Stomach smooth muscle (tissue), 2 donors: Measurements from ENCODE around the gene CCND1.

Source experiments
- H3K27ac ChIP-seq: one replicate; pipeline ENCODE4 v1.7.0; 2013; ENCODE audit warnings: mild to moderate bottlenecking, low read length, inconsistent platforms
- H3K27me3 ChIP-seq, 2 donors: one replicate each; pipeline ENCODE4 v1.7.0; 2013; ENCODE audit warnings: low read length in 2 of 2; ENCODE audit not compliant: insufficient read depth in 2 of 2, control insufficient read depth in 1 of 2
- H3K36me3 ChIP-seq, 2 donors: one replicate each; pipeline ENCODE4 v1.7.0; 2013; ENCODE audit warnings: low read length in 2 of 2; ENCODE audit not compliant: control insufficient read depth in 2 of 2, insufficient read depth in 2 of 2
- H3K4me1 ChIP-seq: one replicate; pipeline ENCODE4 v1.7.0; 2013; ENCODE audit warnings: low read length; ENCODE audit not compliant: control insufficient read depth, insufficient read depth
- H3K4me3 ChIP-seq, 2 donors: one replicate each; pipeline ENCODE4 v1.7.0; 2013; ENCODE audit warnings: low read length in 2 of 2
- H3K9ac ChIP-seq, 2 donors: one replicate each; pipeline ENCODE4 v1.7.0; 2013; ENCODE audit warnings: low read length in 2 of 2, mild to moderate bottlenecking in 1 of 2
- H3K9me3 ChIP-seq, 2 donors: one replicate each; pipeline ENCODE4 v1.7.0; 2013; ENCODE audit warnings: low read length in 2 of 2; ENCODE audit not compliant: control insufficient read depth in 2 of 2
- donor health status: healthy.
- donor health status: Pancreatic carcinoma.

Gene CCND1

GRCh38 chr11:69696749-69697468 is 56.0 kb downstream of the CCND1 start:
- Histone ChIP-seq H3K27me3 (peaks cover 28 to 36% of the 10 kb centered on the region in 2 donors), H3K9ac (no peak overlapping the region), H3K27ac (no peak overlapping the region), H3K4me1 (no peaks in the 10 kb centered on the region), H3K9me3 (no peaks in the 10 kb centered on the region), H3K4me3 (no peak overlapping the region), H3K36me3 (no peaks in the 10 kb centered on the region)

- Histone ChIP-seq H3K36me3 (no peaks in the 10 kb centered on the region), H3K27ac (no peak overlapping the region), H3K4me3 (no peak overlapping the region), H3K4me1 (no peaks in the 10 kb centered on the region), H3K9ac (no peak overlapping the region), H3K27me3 (peaks cover 31 to 38% of the 10 kb centered on the region in 2 donors), H3K9me3 (no peaks in the 10 kb centered on the region)
Measured at GRCh38 chr11:69697469-69697843, 56.5 kb downstream of the CCND1 start.

GRCh38 chr11:69697861-69698260 is 56.9 kb downstream of the CCND1 start:
- H3K9ac ChIP-seq = no peak overlapping the region
- H3K9me3 ChIP-seq = no peaks in the 10 kb centered on the region
- H3K4me1 ChIP-seq = no peaks in the 10 kb centered on the region
- H3K27me3 ChIP-seq = peaks cover 35 to 42% of the 10 kb centered on the region in 2 donors
- no peaks in the 10 kb centered on the region for H3K36me3 ChIP-seq
- H3K4me3 ChIP-seq = no peak overlapping the region
- H3K27ac ChIP-seq = no peak overlapping the region

GRCh38 chr11:69698362-69698761 is 57.4 kb downstream of the CCND1 start:
- no peaks in the 10 kb centered on the region for H3K4me1 ChIP-seq
- no peaks in the 10 kb centered on the region for H3K9me3 ChIP-seq
- H3K9ac ChIP-seq = no peak overlapping the region
- H3K27ac ChIP-seq = no peak overlapping the region
- H3K27me3 ChIP-seq = peaks cover 39 to 45% of the 10 kb centered on the region in 2 donors
- no peak overlapping the region for H3K4me3 ChIP-seq
- H3K36me3 ChIP-seq = no peaks in the 10 kb centered on the region

GRCh38 chr11:69699213-69699612 is 58.3 kb downstream of the CCND1 start:
- peaks cover 2% of the 10 kb centered on the region for H3K4me1 ChIP-seq
- H3K27me3 ChIP-seq = peaks cover 41% of the 10 kb centered on the region in 2 donors
- H3K9ac ChIP-seq = no peak overlapping the region
- H3K27ac ChIP-seq = no peak overlapping the region
- H3K4me3 ChIP-seq = no peak overlapping the region
- H3K9me3 ChIP-seq = no peaks in the 10 kb centered on the region
- no peaks in the 10 kb centered on the region for H3K36me3 ChIP-seq

GRCh38 chr11:69700278-69701140 is 59.6 kb downstream of the CCND1 start:
- no peak overlapping the region for H3K27ac ChIP-seq
- H3K36me3 ChIP-seq = no peaks in the 10 kb centered on the region
- H3K9ac ChIP-seq = no peak overlapping the region
- H3K9me3 ChIP-seq = no peaks in the 10 kb centered on the region
- no peak overlapping the region for H3K4me3 ChIP-seq
- H3K4me1 ChIP-seq = peaks cover 6% of the 10 kb centered on the region
- peaks cover 43 to 54% of the 10 kb centered on the region in 2 donors for H3K27me3 ChIP-seq

GRCh38 chr11:69702239-69702691 is 61.3 kb downstream of the CCND1 start:
- Histone ChIP-seq H3K36me3 (no peaks in the 10 kb centered on the region), H3K4me3 (no peak overlapping the region), H3K4me1 (peaks cover 6% of the 10 kb centered on the region), H3K27me3 (peaks cover 43 to 61% of the 10 kb centered on the region in 2 donors), H3K9me3 (no peaks in the 10 kb centered on the region), H3K9ac (no peak overlapping the region), H3K27ac (no peak overlapping the region)

GRCh38 chr11:69702769-69703452 is 62.0 kb downstream of the CCND1 start:
- Histone ChIP-seq H3K27me3 (peaks cover 43 to 59% of the 10 kb centered on the region in 2 donors), H3K27ac (no peak overlapping the region), H3K4me3 (no peak overlapping the region), H3K9me3 (no peaks in the 10 kb centered on the region), H3K4me1 (peaks cover 6% of the 10 kb centered on the region), H3K36me3 (no peaks in the 10 kb centered on the region), H3K9ac (no peak overlapping the region)

GRCh38 chr11:69703453-69703767 is 62.5 kb downstream of the CCND1 start:
- no peaks in the 10 kb centered on the region for H3K9me3 ChIP-seq
- H3K4me3 ChIP-seq = no peak overlapping the region
- H3K27me3 ChIP-seq = peaks cover 43 to 59% of the 10 kb centered on the region in 2 donors
- H3K9ac ChIP-seq = no peak overlapping the region
- no peak overlapping the region for H3K27ac ChIP-seq
- peaks cover 6% of the 10 kb centered on the region for H3K4me1 ChIP-seq
- no peaks in the 10 kb centered on the region for H3K36me3 ChIP-seq
